Stimulated activated CD8-positive, alpha-beta memory T cell treated with anti-CD3 and anti-CD28 coated beads, Interleukin-2, amount 100 ng/mL, for 1 hour (primary cell): ENCODE results near the gene LDLRAD3.

Experiments
- DNase-seq, 2 donors: peaks; one replicate each; pipeline ENCODE4 v3.0.0-alpha.2; 2020; ENCODE audit warnings: low read depth in 2 of 2

The LDLRAD3 gene

DNA sequence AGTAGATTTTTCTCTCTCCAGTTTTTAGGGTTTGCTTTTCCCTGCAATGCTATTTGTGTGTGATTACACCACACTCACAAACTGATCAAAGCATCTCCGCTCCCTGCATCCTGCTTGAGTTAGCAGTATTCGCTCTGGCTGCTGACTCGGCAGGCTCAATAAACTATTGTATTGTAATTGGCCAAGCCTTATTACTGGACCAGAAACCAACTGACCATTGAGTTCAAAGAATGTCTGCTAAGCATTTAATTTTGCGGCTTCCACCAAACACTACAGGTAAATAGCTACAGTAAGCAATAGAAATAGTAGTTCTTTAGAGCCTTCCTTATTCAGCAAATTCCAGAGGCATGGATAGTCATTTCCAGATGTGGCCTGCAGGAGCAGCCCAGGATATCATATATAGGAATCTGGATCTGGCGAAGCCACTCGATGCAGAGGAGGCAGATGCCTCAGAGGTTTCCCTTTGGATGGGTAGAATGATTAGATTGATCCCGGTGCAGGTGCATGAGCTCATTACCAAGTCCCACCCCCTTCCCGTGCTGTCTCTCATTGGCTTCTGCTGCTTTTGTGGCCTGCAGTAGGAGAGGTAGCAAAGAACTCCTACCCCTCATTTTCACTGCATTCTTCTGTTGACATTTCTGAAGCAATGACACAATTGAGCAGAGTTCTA lies 268.0 kb downstream of the LDLRAD3 start:
- DNase-seq: no peak

DNA sequence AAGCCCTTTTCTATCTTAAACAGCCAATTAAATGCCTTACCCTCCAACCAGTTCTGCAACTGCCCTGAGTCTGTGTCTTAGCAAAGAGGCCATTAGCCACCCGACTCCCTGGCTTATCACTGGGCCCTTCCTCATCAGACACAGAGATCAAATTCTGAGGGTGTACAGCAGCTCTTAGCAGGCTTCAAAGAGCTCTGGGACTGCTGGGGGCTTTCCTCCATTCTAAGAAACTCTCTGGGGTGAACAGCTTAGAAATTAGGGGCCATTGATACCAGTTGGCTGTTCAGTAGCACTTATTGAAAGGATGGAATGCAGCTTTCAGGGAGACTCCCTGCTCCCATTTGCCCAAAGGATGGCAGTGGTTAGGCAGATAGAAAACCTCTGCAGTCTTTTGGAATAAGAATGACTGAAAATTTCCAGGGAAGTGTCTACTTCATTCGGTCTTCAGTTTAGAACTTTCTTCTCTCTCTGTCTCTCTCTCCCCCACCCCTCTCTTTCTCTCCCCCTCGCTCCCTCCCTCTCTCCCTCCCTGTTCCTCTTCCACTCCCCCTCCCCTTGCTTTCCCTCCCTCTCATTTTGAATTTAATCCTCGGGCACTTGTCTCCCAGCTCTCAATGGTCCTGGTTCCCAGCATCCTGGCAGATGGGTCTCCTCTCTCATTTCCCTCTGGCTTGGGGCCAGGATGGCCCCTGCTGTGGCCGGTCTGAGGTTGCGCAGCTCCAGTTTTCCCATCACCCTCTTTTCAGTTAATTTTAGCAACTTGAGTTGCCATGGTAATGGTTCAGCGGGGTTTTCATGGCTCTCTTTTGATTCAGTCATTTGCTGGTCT lies 268.9 kb downstream of the LDLRAD3 start:
- DNase-seq: no peak

DNA sequence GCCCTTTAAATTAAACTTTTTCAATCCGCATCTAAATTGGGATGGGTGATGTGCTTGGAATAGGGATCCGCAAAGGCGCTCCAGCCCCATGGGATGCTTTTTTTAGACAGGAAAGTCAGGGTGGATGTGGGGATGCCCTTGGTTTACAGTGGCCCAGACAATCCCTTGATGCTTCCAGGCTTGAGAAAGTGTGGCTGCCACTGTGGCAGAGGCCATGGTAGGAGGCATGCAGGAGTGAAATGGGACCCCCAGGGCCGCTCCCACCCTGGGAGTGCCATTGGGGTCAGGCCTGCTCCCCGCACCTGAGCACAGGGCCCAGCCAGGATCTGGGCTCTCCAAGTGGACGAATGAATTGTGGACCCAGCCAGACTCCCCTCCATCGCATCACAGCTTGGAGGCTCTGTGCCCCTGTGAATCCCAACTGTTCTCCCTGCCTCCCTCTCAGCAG lies 269.6 kb downstream of the LDLRAD3 start:
- DNase-seq: no peak

DNA sequence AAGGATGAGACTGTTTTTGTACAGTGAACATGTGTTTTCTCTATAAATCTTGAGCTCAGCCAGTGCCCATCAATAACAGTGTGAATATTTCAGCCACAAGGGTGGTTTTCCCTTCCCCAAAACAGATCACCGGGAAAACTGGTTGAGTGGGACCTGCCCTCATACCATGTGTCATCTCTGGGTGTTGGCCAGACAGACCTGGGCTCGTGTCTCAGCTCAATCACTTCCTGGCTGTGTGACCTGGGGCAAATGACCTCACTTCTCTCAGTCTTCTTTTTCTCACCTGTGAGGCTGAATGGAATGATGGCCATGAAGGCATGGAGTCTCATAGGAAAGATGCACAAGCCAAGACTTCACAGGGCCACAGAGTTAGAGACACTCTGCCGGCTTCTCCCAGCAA lies 270.6 kb downstream of the LDLRAD3 start:
- no peak for DNase-seq

DNA sequence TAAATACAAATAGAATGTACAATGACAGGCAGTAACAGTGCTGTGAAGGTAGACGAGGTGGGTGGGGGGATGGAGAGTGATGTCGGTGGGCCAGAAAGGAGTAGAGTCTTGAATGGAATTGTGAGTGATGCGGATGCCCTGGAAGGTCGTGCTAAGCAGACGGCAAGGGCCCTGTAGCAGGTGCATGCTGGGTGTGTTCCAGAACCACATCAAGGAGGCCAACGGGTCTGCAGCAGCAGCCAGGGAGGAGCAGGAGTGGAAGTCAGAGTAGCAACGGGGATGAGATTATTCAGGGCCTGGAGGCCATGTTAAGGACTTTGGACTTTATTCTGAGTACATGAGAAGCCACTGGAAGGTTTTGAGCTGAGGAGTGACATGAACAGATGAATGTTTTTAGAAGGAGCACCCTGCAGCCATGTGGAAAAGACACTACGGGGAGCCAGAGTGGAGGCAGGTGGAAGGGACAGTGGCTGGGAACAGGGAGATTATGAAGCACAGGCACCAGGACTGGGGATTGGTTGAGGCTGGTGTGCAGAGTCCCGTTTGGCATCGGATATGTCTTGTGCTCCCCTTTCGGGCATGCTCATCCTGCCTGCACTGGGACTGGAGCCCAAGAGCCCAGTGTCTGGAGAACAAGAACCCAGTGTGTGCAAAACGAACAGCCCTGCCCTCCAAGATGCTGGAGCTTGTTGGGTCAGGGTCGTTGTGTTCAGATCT lies 271.3 kb downstream of the LDLRAD3 start:
- no peak for DNase-seq

DNA sequence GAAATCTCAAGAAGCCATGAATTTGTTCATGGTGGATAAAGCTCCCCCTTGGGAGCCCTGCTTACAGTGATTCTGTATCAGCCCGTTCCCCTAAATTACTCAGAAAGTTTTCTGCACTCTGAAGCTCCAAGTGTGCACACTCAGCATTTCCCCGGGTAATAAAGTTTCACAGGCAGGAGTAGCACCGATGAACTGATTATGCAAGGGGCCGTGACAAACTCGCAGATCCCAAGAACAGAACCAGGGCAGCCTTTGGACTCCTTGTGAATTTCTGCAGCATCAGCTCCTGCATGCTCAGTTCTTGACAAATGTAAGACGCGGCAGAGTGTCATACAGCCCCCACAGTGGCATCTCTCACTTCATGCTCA lies 271.8 kb downstream of the LDLRAD3 start:
- DNase-seq: no peak

DNA sequence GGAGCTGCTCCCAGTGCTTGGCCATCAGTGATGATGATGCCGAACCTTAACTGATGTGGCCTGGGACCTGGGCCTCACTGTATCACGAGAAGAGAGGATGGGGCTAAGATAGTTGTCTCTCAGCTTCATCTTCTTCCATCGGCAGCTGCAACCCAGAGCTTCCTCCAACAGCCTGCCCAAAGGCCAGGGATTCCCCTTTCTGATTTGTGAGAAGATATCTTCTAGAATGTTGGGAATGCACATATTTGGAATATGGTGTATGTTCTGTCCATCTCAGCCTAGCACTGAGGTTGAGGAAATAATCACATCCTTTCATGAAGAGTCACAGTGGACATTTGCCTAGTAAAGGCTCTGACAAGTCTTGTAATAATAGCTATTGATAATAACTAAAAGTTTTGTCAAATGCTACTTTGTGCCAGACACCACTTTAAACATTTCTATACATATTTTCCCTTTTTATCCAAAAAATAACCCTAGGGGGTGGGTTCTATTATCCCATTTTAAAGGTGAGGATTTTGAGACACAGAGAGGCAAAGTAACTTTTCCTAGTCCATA lies 272.3 kb downstream of the LDLRAD3 start:
- DNase-seq: no peak

DNA sequence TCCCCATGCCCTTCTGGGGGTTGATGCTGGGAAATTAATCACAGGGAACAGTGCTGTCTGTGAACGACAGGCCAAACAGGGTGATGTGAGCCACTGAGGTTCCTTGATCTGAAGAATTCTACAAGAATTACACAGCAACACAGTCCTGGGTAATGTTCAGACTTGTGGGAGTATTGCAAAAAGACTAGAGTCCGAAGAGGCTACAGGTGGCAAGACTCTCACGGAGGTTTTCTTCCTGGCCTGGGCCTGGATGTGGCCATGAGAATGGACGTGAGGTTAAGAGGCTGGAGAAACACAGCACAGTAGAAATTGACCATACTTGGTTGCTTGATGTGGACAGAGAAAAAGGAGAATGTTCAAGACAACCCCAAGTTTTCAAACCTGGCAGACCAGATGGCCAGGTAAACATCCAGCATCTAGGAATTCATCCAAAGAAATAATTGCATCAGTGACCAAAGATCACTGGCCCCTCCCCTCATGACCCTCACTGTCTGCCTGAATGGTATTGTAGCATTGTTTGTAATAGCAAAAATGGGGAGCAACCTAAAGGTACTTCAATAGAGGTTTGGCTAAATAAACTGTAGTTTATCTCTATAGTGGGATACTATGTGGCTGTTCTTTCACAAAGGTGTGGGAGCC lies 274.5 kb downstream of the LDLRAD3 start:
- DNase-seq: no peak

DNA sequence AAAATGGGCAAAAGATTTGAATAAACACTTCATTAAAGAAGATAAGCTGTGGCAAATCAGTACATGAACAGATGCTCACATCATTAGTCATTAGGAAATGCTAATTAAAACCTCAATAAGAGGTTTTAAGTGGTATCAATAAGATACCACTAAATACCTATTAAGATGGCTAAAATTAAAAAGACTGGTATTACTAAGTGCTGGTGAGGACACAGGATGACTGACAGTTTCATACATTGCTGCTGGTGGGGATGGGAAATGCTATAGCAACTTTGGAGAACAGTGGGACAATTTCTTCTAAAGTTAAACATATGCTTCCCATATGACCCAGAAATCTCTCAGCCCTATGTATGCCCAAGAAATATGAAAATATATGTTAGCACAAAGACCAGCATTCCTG lies 276.1 kb downstream of the LDLRAD3 start:
- DNase-seq: no peak

DNA sequence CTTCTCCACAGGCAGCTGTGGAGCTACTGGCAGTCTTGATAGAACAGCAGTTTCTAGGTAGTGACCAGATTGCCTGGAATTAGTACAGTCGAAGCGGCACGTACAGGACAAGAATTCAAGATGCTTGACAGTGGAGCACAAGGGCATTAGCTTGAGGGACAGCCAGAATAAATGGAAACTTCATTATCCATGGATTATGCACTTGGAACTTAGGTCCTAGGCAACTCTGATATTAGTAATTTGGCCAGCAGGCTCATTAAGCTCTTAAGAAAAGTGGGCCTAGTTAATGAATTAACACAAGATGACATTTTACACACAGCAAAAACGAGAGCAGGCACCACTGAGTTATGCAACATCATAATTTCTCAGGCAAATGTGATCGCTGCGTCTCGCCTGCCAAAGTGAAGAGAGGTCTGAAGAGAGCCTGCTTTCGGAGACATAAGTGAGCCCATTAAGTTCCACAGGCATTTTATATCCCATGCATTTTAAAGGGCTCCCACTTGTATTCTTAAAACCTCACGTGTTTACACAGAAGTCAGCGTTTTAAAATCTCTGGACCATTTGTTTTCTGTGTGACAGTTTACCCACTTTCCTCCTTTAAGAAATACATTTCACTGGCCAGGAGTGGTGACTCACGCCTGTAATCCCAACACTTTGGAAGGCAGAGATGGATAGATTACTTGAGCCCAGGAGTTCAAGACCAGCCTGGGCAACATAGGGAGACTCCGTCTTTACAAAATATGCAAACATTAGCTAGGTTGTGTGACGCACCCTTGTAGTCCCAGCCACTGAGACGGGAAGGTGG lies 279.2 kb downstream of the LDLRAD3 start:
- no peak for DNase-seq

DNA sequence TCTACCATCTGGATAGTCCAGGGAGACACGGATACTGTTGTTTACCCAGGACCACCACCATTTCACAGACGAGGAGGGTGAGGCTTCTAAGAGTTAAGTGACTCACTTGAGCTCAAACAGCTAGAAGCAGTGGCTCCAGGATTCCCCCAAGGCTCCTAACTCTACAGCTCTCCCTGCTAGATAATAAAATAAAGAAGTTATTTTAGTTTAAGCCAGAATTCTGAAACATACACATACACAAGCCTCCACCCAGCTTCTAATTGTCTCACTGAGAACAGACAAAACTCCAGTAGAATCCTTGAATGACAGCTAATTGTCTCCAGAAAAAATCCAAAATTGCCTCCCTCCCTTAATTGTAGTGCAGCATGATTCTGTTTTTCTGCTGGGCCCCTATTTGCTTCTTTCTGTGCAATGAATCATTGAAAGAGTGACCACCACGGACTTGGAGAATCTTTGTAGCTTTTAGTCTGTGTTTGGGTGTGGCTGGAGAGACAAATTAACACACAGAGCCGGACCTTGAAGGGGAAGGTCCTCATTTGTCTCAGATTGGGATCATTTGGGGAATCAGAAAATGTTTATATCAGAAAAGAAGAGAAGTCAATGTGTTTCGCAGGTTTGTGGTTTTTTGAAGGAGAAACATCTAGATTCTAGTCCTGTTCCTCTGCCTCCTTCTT lies 280.5 kb downstream of the LDLRAD3 start:
- no peak for DNase-seq

DNA sequence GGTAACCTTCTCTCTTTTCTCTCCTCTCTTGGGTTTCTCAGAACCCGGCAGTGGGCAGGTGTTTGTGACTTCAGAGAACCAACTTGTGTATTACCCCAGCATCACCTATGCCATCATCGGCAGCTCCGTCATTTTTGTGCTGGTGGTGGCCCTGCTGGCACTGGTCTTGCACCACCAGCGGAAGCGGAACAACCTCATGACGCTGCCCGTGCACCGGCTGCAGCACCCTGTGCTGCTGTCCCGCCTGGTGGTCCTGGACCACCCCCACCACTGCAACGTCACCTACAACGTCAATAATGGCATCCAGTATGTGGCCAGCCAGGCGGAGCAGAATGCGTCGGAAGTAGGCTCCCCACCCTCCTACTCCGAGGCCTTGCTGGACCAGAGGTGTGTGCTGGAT lies 283.2 kb downstream of the LDLRAD3 start:
- no peak for DNase-seq

DNA sequence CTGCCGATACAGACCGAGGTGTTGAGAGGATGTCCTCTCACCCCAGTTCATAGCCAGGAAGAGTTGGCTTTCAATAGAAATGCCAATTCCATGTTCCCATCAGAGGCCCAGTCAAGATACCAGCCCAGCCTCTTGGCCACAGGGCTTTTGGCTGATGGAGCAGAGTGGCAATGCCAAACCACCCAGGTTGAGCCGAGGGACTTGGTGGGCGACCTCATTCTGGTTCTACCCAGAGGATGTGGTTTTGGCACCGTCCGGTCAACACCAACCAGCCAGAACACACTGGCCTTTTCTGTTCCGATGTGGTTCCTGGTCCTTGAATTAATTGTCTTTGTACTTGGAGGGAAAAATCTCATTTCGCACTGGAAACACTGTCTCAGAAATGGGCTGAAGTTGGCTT lies 284.8 kb downstream of the LDLRAD3 start:
- DNase-seq: no peak

DNA sequence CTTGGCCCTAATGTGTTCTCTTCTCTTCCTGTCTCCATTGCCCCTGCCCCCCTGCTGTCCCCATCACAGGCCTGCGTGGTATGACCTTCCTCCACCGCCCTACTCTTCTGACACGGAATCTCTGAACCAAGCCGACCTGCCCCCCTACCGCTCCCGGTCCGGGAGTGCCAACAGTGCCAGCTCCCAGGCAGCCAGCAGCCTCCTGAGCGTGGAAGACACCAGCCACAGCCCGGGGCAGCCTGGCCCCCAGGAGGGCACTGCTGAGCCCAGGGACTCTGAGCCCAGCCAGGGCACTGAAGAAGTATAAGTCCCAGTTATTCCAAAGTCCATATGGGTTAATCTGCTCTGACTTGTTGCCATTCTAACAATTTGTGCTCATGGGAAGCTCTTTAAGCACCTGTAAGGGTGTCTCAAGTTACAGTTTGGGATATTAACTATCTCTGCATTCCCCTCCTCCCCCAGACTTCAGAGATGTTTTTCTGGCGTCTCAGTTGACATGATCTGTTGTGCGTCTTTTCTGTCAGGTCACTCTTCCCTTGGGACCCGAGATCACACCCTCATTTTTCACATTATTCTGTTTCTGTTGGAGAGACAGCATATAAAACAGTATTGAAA lies 285.3 kb downstream of the LDLRAD3 start:
- DNase-seq: no peak

DNA sequence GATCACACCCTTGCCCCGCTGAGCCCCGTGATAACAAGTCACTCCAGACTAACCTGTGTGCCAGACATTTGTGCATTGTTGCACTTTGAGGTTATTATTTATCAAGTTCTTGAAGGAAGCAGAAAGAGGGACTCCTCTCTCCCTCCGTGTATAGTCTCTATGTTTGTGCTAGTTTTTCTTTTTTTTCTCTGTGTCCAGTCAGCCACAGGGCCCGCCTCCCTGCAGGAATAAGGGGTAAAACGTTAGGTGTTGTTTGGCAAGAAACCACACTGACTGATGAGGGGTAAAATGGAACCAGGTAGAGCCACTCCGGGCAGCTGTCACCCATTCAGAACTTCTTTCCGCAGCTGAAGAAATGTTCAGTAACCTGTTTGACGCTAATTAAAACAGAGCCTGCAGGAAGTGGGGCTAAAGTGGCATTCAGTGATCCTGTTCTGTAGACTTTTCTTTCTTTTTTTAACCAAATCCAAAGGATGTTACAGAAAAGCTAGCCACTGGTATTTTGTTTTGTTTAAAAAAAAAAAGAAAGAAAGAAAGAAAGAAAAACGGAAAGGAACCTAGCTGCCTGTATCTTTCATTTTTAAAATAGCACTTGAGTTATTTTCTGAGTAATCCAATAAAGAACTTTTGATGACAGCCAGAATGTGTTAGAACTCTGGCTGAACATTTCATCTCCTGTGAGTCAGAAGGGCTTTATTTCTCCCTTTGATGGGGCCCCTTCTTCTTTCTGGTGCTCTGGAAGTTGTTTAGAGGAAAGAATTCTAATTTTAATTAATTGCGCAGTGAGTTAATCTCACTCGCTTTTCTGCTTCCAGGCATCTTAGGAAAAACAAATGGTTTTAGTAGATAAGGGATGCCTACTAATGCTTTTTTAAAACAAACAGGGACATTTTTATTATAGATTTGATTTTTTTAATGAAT lies 287.2 kb downstream of the LDLRAD3 start:
- DNase-seq: no peak

DNA sequence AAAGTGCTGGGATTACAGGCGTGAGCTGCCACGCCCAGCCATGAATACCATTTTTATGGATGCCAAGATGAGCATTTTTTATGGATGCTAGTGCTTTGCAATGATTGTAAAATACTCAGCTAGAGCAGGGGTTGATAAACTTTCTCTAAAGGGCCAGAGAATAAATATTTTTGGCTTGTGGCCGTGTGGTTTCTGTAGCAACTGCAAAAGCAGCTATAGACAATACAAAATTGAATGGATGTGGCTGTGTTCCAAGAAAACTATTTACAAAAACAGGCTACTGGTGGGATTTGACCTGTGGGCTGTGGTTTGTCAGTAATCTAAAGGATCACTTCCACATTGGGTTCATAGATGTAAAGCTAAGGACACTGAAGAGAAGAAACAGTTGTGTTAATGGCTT lies 289.3 kb downstream of the LDLRAD3 start:
- no peak for DNase-seq

DNA sequence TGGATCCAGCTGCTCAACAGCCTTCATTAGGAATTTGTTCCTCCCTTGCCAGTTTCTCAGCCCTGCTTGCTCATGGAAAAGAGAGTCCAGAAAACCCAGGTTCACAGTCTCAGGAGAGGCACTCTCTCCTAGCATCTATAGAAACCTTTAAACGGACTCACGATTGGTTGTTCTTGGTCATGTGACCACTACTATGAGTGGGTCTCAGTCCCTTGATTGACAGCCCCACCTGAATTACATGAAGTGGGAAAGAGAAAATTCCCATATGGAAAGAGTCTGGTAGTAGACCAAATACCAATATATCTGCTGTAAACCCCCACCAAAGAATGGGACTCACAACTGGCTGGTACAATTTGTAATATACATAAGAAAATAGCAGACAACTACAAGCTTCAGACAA lies 291.0 kb downstream of the LDLRAD3 start:
- no peak for DNase-seq

DNA sequence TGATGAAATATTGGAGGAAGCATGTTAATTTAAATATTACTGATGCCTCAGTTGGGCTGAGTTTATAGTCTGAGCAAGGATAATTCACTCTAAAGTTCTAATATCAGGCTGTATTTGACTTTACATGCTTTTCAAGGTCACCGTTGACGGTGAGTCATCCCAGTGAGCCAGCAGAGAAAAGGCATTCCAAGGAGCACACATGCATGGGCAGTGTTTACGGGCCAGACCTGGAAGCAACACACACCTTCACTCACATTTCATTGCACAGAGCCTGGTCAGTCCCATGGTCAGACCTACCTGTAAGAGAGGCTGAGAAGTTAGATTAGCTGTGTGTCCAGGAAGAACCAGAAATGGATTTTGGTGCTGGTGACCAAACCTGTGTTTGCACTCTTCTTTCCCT lies 291.9 kb downstream of the LDLRAD3 start:
- no peak for DNase-seq

DNA sequence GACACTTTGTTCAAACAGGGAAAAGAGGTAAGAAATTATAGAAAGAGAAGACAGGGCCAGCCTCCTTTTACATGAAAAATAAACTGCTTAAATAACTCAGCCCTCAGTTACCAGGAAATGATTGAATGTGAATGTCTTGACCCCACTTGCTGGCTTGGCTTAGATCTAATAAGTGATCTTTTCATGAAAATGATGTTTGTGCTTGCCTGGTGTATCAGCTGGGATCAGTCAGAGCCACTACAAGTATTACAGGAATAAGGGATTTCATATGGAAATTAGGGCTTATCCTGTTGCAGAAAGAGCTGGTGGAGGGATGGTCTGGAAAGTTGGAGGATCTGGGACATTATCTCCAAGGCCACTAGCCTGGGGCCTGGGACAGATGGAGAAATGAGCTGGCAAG lies 293.5 kb downstream of the LDLRAD3 start:
- no peak for DNase-seq
